Measurements from ENCODE around the gene FXYD7. TPM values are rescaled to one million over a fixed set of nuclear protein-coding genes. Genes with fewer than 3 reads are reported as not detected.
"Not testable (repeated sequence)": the region's sequence is repeated elsewhere in the genome, so short reads cannot be mapped to it uniquely, and the experiment has no call there.

Gene FXYD7
- polyA plus RNA-seq, 4 donors: 0.82 to 6.6 (median 1.3) TPM

GRCh38 chr19:35125749-35126623 is 17.1 kb upstream of the FXYD7 start:
- no peak for DNase-seq (ENCODE audit: low read depth in 4 of 4, low spot score in 3 of 4)

DNA sequence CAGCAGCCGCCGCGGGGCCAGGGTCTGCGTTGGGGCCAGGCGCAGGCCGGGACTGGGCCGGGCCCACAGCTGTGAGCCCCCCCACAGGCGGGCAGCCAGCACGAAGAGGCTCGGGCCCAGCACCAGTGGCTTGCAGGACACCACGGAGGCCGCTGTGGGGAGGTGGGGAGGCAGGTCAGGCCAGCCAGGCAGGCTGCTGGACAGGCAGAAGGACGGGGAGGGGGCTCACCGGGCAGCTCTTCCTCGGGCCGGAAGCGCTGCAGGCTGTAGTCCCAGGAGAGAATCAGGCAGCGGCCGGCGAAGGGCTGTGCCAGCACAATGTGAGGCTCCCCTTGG is 16.5 kb upstream of the FXYD7 start:
- no peak for DNase-seq (ENCODE audit: low read depth in 4 of 4, low spot score in 3 of 4)

DNA sequence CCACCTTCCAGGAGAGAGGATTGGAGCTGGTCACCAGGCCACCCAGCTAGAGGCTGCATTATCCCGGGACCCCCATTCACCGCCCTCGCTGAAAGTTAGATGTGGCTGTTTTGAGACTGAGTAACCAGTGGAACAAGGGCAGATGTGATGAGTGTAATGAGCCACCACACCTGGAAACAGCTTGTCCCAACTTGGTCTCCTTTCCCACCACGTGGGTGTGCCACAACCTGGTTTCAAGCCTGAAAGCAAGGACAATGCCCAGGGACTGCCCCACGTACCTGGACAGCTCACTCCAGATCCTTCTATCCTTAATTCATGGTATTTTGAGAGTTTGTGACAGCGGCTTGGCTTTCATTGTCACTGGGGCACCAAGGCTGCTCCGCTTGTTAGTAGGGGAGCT is 15.2 kb upstream of the FXYD7 start:
- DNase-seq (ENCODE audit: low read depth in 4 of 4, low spot score in 3 of 4): no peak

DNA sequence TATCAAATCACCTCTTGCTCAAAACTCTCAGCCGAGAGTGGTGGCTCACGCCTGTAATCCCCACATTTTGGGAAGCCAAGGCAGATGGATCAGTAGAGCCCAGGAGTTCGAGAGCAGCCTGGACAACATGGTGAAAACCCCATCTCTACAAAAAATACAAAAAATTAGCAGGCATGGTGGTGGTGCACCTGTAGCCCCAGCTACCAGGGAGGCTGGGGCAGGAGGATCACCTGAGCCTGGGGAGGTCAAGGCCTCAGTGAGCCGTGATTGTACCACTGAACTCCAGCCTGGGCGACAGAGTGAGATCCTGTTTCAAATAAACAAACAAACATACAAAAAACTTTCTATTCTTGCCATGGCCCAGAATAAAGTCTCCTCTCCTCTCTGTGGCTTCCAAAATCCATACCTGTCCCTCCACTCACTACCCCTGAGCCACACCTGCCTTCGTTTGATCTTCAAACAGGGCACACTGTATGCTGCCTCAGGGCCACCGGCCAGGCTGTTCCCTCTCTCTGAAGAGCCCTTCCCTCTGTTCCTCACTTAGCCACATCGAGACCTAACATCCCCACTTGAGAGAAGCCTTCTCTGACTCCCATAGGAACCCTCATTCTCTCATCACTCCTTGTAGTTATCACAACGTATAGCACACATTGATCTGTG is 14.5 kb upstream of the FXYD7 start:
- no peak for DNase-seq (ENCODE audit: low read depth in 4 of 4, low spot score in 3 of 4)

DNA sequence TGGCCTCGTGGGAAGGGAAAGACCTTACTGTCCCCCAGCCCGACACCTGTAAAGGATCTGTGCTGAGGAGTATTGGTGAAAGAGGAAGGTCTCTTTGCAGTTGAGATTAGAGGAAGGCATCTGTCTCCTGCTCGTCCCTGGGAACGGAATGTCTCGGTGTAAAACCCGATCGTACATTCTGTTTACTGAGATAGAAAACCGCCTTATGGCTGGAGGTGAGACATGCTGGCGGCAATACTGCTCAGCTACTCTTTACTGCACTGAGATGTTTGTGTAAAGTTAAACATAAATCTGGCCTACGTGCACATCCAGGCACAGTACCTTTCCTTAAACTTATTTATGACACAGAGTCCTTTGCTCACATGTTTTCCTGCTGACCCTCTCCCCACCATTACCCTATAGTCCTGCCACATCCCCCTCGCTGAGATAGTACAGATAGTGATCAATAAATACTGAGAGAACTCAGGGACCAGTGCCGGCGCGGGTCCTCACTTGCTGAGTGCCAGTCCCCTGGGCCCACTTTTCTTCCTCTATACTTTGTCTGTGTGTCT is 13.3 kb upstream of the FXYD7 start:
- DNase-seq (ENCODE audit: low read depth in 4 of 4, low spot score in 3 of 4): not testable (repeated sequence)

DNA sequence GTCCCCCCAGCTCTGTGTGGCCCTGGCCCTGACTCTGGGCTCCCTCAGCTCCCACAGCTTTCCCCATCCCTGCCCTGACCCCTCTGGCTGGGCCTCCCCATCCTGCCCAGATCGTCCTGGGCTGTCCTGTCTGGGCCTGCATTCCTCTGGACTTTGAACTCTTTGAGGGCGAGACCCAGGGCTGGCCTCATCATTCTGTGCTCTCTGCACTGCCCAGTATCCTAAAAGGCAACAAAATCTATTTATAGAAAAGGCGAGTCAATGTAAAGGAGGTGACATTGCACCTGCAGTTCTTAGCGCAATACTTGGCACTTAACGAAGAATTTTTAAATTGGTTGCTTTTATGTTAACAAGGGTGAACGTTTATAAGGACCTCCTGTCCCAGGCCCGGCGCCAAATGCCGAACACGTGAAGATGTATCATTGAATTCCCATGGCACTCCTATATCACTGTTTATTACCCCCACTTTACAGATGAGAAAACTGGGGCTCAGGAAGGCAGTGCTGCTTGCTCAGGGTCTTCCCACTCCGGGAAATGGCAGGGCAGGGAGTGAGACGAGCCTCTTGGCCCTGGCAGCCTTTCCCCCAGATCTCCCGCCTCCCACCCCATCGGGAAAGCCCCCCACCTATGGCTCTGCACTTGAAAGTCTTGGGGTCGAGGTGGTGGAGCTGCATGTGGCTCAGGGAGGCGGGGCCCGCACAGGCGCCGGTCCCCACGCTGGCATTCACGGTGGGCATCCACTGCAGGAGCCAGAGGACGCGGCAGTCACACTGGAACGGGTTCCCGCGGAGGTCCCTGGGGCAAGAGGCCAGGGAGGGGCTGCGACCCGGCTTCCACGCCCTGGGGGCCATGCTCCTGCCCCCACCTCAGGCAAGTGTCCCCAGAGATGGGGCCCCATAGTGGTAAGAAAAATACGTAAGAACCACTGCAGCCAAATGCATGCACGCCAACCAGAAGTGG is 12.0 kb upstream of the FXYD7 start:
- DNase-seq (ENCODE audit: low read depth in 4 of 4, low spot score in 3 of 4): no peak

DNA sequence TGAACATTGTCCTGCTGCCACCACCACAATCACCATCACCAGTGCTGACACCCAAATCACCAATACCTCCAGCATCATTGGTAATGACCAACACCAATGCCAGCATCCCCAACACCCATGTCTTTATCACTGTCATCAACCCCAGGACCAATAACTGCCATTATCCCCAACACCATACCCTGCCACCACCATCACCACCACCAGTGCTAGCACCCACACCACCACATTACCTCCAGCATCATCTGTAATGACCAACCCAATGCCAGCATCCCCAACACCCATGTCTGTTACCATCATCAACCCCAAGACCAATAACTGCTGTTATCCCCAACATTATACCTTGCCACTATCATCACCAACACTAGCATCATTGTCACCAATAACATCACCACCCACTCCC is 10.8 kb upstream of the FXYD7 start:
- DNase-seq (ENCODE audit: low read depth in 4 of 4, low spot score in 3 of 4): no peak

DNA sequence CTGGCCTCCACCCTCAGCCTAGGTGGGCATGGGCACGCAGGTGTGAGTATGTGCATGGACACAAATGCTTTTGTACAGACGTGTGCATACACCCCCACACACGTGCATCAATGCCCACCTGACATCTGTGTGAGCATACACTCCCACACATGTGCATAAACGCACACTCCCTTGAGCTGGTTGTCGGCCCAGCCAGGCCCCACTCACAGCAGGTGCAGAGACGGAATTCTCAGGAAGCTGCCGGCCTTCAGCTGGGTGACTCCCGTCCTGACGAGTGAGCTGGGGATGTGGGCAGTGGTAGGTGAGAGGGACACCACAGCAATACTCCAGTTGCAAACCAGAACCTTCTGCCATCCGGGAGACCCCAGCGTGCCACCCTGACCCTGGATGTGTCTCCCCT is 9.2 kb upstream of the FXYD7 start:
- DNase-seq (ENCODE audit: low read depth in 4 of 4, low spot score in 3 of 4): no peak

- DNase-seq (ENCODE audit: low read depth in 4 of 4, low spot score in 3 of 4): no peak
Observed at GRCh38 chr19:35134601-35135242, 8.3 kb upstream of the FXYD7 start, which contains the start of gene LGI4. LGI4 (minus strand) TSS chr19:35135059; CDS start chr19:35134680, 379 bp downstream.

- no peak for DNase-seq (ENCODE audit: low read depth in 4 of 4, low spot score in 3 of 4)
Observed at GRCh38 chr19:35135389-35135909, 7.6 kb upstream of the FXYD7 start.

- no peak for DNase-seq (ENCODE audit: low read depth in 4 of 4, low spot score in 3 of 4)
Observed at GRCh38 chr19:35136231-35136630, 6.8 kb upstream of the FXYD7 start.

- DNase-seq (ENCODE audit: low read depth in 4 of 4, low spot score in 3 of 4): no peak
Observed at GRCh38 chr19:35136977-35137702, 5.9 kb upstream of the FXYD7 start.

DNA sequence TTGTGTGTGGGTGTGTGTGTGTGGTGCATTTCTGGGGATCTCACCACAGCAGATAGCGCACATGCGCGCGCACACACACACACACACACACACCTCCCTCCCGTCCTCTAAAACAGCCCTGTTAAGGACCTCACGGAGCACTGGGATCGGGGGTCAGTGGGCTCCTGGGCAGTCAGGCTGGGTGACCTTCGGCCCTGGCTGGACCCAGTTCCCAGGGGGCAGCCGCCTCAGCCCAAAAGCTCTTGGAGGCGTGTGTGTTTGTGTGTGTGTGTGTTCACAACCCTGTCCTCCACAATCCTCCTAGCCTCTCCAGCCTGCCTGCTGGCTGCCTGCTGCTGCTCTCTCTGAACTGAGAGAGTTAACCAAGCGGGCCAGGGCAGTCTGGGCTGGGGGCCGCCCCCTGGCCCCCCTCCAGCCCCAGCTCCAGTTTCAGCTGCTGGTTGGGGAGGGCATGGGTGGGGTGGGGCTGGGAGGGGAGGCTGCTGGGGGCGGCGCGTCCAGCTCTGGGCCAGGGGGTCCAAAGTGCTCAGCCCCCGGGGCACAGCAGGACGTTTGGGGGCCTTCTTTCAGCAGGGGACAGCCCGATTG is 4.7 kb upstream of the FXYD7 start, which contains the start of gene FXYD1:
Gene FXYD1 (plus strand): TSS at position 520 of the 588 bp plus-strand sequence. CDS start 1,256 bp downstream, outside the sequence.
- no peak for DNase-seq (ENCODE audit: low read depth in 4 of 4, low spot score in 3 of 4)

DNA sequence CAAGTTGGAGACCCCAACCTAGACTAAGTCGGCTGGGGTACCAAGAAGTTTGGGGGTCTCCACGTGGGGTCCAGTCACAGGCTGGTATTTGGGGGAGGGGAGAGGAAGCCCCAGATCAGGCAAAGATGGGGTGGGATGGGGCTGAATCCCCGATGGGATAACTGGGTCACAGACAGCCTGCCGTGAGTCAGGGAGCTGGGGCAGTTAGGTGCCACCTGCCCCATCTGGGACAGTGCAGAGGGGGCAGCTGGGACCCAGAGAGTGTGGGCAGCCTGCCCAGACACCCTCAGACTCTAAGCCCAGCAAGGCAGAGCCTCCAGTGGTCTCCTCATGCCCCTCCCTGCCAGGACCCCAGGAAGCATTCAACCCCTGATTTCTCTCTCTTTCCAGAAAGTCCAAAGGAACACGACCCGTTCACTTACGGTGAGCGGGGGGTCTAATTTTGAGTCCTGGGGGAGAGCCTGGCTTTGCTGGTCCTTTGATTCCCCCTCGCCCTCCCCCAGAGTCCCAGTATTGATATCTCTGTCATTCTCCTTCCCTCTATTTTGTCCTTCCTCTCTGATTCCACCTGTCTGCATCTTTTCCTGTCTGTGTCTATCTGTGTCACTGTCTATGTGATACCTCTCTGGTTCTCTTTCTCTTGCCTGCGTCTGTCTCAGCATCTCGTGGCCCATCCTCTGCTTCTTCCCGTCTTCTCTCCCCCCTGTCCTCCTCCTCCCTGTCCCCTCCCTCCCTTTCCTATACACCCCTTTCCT is 2.7 kb upstream of the FXYD7 start:
- DNase-seq (ENCODE audit: low read depth in 4 of 4, low spot score in 3 of 4): no peak

- no peak for DNase-seq (ENCODE audit: low read depth in 4 of 4, low spot score in 3 of 4)
Observed at GRCh38 chr19:35140962-35141836, 1.9 kb upstream of the FXYD7 start.

GRCh38 chr19:35141837-35142605 is 1.0 kb upstream of the FXYD7 start:
- DNase-seq (ENCODE audit: low read depth in 4 of 4, low spot score in 3 of 4): no peak
